Osteoblast (primary cell): ENCODE data around the gene EEF2K. TPM values are rescaled to one million over a fixed set of nuclear protein-coding genes. Genes with fewer than 3 reads are reported as not detected.

Source experiments
- DNase-seq: peaks from one replicate; pipeline ENCODE4 v3.0.0; 2011; ENCODE audit warnings: low spot score, mixed read lengths; ENCODE audit not compliant: insufficient read length; ENCODE audit errors: missing footprints
- H2AFZ ChIP-seq: 2 replicates; pipeline ENCODE4 v1.6.0; 2011; ENCODE audit warnings: mild to moderate bottlenecking, low read length
- H3K27ac ChIP-seq: 2 replicates; pipeline ENCODE4 v1.5.1; 2011; ENCODE audit warnings: mild to moderate bottlenecking, low read depth, low read length, moderate library complexity
- H3K27me3 ChIP-seq: 2 replicates; pipeline ENCODE4 v1.6.0; 2012; ENCODE audit warnings: mild to moderate bottlenecking, control low read depth, inconsistent platforms, low read length, moderate library complexity; ENCODE audit not compliant: insufficient read depth
- H3K36me3 ChIP-seq: 2 replicates; pipeline ENCODE4 v1.5.1; 2011; ENCODE audit warnings: mild to moderate bottlenecking, low read length, control low read depth, moderate library complexity; ENCODE audit not compliant: insufficient read depth
- H3K4me1 ChIP-seq: 2 replicates; pipeline ENCODE4 v1.5.1; 2011; ENCODE audit warnings: mild to moderate bottlenecking, low read length, control low read depth, moderate library complexity; ENCODE audit not compliant: insufficient read depth
- H3K4me2 ChIP-seq: 2 replicates; pipeline ENCODE4 v1.6.0; 2011; ENCODE audit warnings: mild to moderate bottlenecking, low read length; ENCODE audit not compliant: insufficient read depth
- H3K4me3 ChIP-seq: fragments of 200-600 bp; sonication (generic); 3 replicates; pipeline ENCODE4 v1.5.1; 2012; ENCODE audit warnings: mild to moderate bottlenecking, low read length, inconsistent platforms; ENCODE audit not compliant: insufficient read depth
- H3K79me2 ChIP-seq: 2 replicates; pipeline ENCODE4 v1.6.0; 2012; ENCODE audit warnings: mild to moderate bottlenecking, low read length, control low read depth, inconsistent platforms; ENCODE audit not compliant: insufficient read depth
- H3K9me3 ChIP-seq: 2 replicates; pipeline ENCODE4 v1.5.1; 2011; ENCODE audit warnings: low read depth, low read length, control low read depth
- H4K20me1 ChIP-seq: 2 replicates; pipeline ENCODE4 v1.6.0; 2012; ENCODE audit warnings: mild to moderate bottlenecking, low read length, control low read depth; ENCODE audit not compliant: insufficient read depth
- CTCF ChIP-seq: IDR thresholded peaks from 2 replicates; pipeline ENCODE4 v1.5.1; 2011; ENCODE audit warnings: mild to moderate bottlenecking, low read depth, low read length, moderate library complexity; ENCODE audit errors: extremely low read depth
- total RNA-seq: library from RNA; depleted of rRNA; stranded (reverse); fragments of >200 nt; gene quantifications from 2 replicates; pipeline ENCODE4 v1.2.3, GENCODE V29; 2012

EEF2K gene
- total RNA-seq, 1 donor = 41.6 TPM

- H2AFZ ChIP-seq = no peak overlapping the region
- H3K79me2 ChIP-seq = peaks cover 61% of the 10 kb centered on the region
- no peaks in the 10 kb centered on the region for H3K27me3 ChIP-seq
- H3K27ac ChIP-seq = no peak overlapping the region
- H4K20me1 ChIP-seq = peaks cover 58% of the 10 kb centered on the region
- no peak overlapping the region for H3K4me2 ChIP-seq
- H3K4me1 ChIP-seq = peaks cover 9% of the 10 kb centered on the region
- H3K36me3 ChIP-seq = no peaks in the 10 kb centered on the region
- no peaks in the 10 kb centered on the region for H3K9me3 ChIP-seq
- no peak for TF ChIP-seq CTCF
- H3K4me3 ChIP-seq = no peak overlapping the region
- no peak for DNase-seq
Observed at GRCh38 chr16:22210854-22211253, 4.8 kb downstream of the EEF2K start.

- no peak for TF ChIP-seq CTCF
- H4K20me1 ChIP-seq = peaks cover 61% of the 10 kb centered on the region
Observed at GRCh38 chr16:22213236-22213635, 7.2 kb downstream of the EEF2K start.

DNA sequence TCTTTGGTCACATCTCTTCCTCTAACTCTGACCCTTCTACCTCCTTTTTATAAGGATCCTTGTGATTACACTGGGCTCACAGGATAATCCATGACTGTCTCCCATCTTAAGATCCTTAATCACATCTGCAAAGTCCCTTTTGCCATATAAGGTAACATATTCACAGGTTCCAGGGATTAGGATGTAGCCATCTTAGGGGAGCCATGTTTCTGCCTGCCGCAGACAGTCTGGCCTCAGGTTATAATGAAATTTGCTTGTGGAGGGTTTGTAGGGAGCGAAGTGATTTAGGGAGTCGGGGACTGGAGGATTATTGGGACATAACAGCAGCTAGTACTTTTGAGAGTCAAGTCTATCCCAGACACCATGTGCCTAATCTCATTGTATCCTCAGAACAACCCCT, 7.7 kb downstream of the EEF2K start:
- Histone ChIP-seq H3K79me2 (peaks cover 56% of the 10 kb centered on the region), H3K36me3 (peaks cover 3% of the 10 kb centered on the region), H3K9me3 (no peaks in the 10 kb centered on the region), H3K4me2 (no peak overlapping the region), H4K20me1 (peaks cover 56% of the 10 kb centered on the region), H3K4me1 (peaks cover 8% of the 10 kb centered on the region), H2AFZ (no peak overlapping the region), H3K4me3 (no peak overlapping the region), H3K27ac (no peak overlapping the region), H3K27me3 (no peaks in the 10 kb centered on the region)
- no peak for TF ChIP-seq CTCF
- no peak for DNase-seq

More at GRCh38 chr16:22213236-22213635, 7.2 kb downstream of the EEF2K start:
- no peak for DNase-seq
- Histone ChIP-seq H3K79me2 (peaks cover 57% of the 10 kb centered on the region), H2AFZ (no peak overlapping the region), H3K4me1 (peaks cover 8% of the 10 kb centered on the region), H3K4me2 (no peak overlapping the region), H3K9me3 (no peaks in the 10 kb centered on the region), H3K36me3 (peaks cover 3% of the 10 kb centered on the region), H3K27me3 (no peaks in the 10 kb centered on the region), H3K27ac (no peak overlapping the region), H3K4me3 (no peak overlapping the region)

GRCh38 chr16:22214402-22214801, 8.3 kb downstream of the EEF2K start:
- Histone ChIP-seq H3K79me2 (peaks cover 54% of the 10 kb centered on the region), H3K4me3 (no peak overlapping the region), H3K4me1 (peaks cover 8% of the 10 kb centered on the region), H3K36me3 (peaks cover 3% of the 10 kb centered on the region), H3K27ac (no peak overlapping the region), H3K9me3 (no peaks in the 10 kb centered on the region), H2AFZ (no peak overlapping the region), H3K27me3 (no peaks in the 10 kb centered on the region), H4K20me1 (peaks cover 61% of the 10 kb centered on the region), H3K4me2 (no peak overlapping the region)
- TF ChIP-seq CTCF = no peak
- DNase-seq = no peak
